Type B pancreatic cell (in vitro differentiated cells): ENCODE measurements around the gene DDC. TPM values are rescaled to one million over a fixed set of nuclear protein-coding genes. Genes with fewer than 3 reads are reported as not detected.
A peak's percentile ranks its signal among the peaks of the same experiment; 100 is the strongest.

ENCODE experiments used
- DNase-seq: peaks from one replicate; pipeline ENCODE4 v3.0.0; 2021; ENCODE audit warnings: mixed read lengths; ENCODE audit not compliant: unreplicated experiment; ENCODE audit errors: extremely low spot score
- H3K27ac Mint-ChIP-seq: 2 replicates; pipeline ENCODE4 v1.8.0; 2021; ENCODE audit warnings: mild to moderate bottlenecking, mixed read lengths
- H3K27me3 Mint-ChIP-seq: 2 replicates; pipeline ENCODE4 v1.8.0; 2021; ENCODE audit warnings: mixed read lengths
- H3K36me3 Mint-ChIP-seq: 2 replicates; pipeline ENCODE4 v1.8.0; 2021; ENCODE audit warnings: mixed read lengths
- H3K4me1 Mint-ChIP-seq: one replicate; pipeline ENCODE4 v1.8.0; 2021; ENCODE audit warnings: mixed read lengths; ENCODE audit not compliant: unreplicated experiment
- H3K4me3 Mint-ChIP-seq: 2 replicates; pipeline ENCODE4 v1.8.0; 2021; ENCODE audit warnings: mild to moderate bottlenecking, mixed read lengths
- H3K9me3 Mint-ChIP-seq: 2 replicates; pipeline ENCODE4 v1.8.0; 2021; ENCODE audit warnings: mixed read lengths
- CTCF ChIP-seq: fragments of 200-600 bp; sonication (generic); conservative IDR thresholded peaks from 2 replicates; pipeline ENCODE4 v1.5.0; 2021; ENCODE audit warnings: antibody characterized with exemption, mild to moderate bottlenecking
- total RNA-seq: library from RNA; stranded (reverse); gene quantifications from 2 replicates; pipeline ENCODE4 v1.2.1, GENCODE V29; 2021; ENCODE audit warnings: low replicate concordance

Gene DDC
- total RNA-seq, 1 donor from 2014 or later = 29.9 TPM

- peaks cover 9% of the 10 kb centered on the region for H3K4me1 Mint-ChIP-seq
- peaks cover 12% of the 10 kb centered on the region for H3K36me3 Mint-ChIP-seq
- no peak for DNase-seq
- H3K27me3 Mint-ChIP-seq = peaks cover 9% of the 10 kb centered on the region
- peak overlapping the region; percentile 91 for H3K4me3 Mint-ChIP-seq
- TF ChIP-seq CTCF = no peak
- no peaks in the 10 kb centered on the region for H3K9me3 Mint-ChIP-seq
- no peak overlapping the region for H3K27ac Mint-ChIP-seq
Observed at GRCh38 chr7:50449501-50449880, 115.7 kb downstream of the DDC start.

DNA sequence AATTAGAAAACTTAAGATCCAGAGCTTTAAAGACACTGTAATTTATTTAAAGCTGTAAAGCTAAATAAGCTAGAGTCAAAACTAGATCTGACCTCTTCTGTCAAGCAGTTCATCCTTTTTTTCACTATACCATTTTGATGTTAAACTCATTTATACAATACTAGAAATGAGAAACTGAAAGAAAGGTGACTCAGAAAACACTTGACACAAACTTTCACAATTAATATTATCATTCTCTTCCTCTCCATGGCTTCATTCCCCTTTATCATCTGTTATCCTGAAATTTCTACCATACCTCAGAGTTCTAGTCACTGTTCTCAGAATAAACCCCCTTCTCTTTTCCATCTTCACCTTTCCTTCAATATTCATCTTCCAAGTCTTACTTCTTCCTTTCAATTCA, 116.4 kb downstream of the DDC start:
- H3K9me3 Mint-ChIP-seq = no peaks in the 10 kb centered on the region
- peaks cover 15% of the 10 kb centered on the region for H3K36me3 Mint-ChIP-seq
- TF ChIP-seq CTCF = no peak
- peaks cover 9% of the 10 kb centered on the region for H3K4me1 Mint-ChIP-seq
- H3K27ac Mint-ChIP-seq = no peak overlapping the region
- H3K27me3 Mint-ChIP-seq = peaks cover 7% of the 10 kb centered on the region
- peak overlapping the region; percentile 91 for H3K4me3 Mint-ChIP-seq
- no peak for DNase-seq

- no peak for TF ChIP-seq CTCF
- Mint-ChIP-seq H3K9me3 (no peaks in the 10 kb centered on the region), H3K4me1 (peaks cover 9% of the 10 kb centered on the region), H3K27ac (no peak overlapping the region), H3K27me3 (no peaks in the 10 kb centered on the region), H3K36me3 (peaks cover 19% of the 10 kb centered on the region), H3K4me3 (no peak overlapping the region)
- DNase-seq = no peak
Observed at GRCh38 chr7:50446542-50446960, 118.7 kb downstream of the DDC start.

DNA sequence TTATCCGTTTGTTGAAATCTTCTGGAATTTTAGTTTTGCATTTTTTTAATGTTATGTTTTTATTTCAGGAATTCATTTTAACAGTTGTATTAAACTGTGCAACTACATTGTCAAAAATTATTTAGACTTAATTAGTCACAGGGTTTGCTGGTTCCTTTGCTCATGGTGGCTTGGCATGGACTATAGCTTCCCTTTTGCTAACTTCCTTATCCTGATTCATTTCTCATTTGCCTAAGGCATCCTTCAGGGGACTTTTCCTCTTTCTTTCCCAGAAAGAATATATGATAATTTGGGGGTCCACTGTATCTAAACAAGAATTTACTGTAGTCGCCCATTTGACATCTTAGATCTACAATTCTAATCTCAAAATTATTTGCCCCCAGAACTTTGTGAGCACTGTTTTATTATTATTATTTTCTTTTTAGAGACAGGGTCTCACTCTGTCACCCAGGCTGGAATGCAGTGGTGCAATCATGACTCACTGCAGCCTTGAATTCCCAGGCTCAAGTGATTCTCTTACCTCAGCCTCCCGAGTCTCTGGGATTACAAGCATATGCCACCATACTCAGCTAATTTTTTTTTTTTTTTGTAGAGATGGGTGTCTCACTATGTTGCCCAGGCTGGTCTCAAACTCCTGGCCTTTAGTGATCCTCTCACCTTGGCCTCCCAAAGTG, 128.9 kb downstream of the DDC start:
- H3K4me3 Mint-ChIP-seq = no peak overlapping the region
- no peak for TF ChIP-seq CTCF
- no peaks in the 10 kb centered on the region for H3K4me1 Mint-ChIP-seq
- H3K27me3 Mint-ChIP-seq = no peaks in the 10 kb centered on the region
- DNase-seq = no peak
- H3K36me3 Mint-ChIP-seq = peaks cover 6% of the 10 kb centered on the region
- H3K27ac Mint-ChIP-seq = no peak overlapping the region
- H3K9me3 Mint-ChIP-seq = no peaks in the 10 kb centered on the region

- TF ChIP-seq CTCF = no peak
- no peaks in the 10 kb centered on the region for H3K36me3 Mint-ChIP-seq
- DNase-seq = no peak
- H3K27ac Mint-ChIP-seq = no peak overlapping the region
- no peaks in the 10 kb centered on the region for H3K4me1 Mint-ChIP-seq
- H3K27me3 Mint-ChIP-seq = no peaks in the 10 kb centered on the region
- no peak overlapping the region for H3K4me3 Mint-ChIP-seq
- no peaks in the 10 kb centered on the region for H3K9me3 Mint-ChIP-seq
Observed at GRCh38 chr7:50431722-50432305, 133.4 kb downstream of the DDC start.
